ENCODE results near the gene DDX41. TPM values are rescaled to one million over a fixed set of nuclear protein-coding genes. Genes with fewer than 3 reads are reported as not detected.

DDX41 gene
- total and polyA plus RNA-seq, 2 of the 13 experiments (the other 11 are each of a cell fraction or from before 2014, with no cell fraction given), result 62.8 to 105 TPM

DNA sequence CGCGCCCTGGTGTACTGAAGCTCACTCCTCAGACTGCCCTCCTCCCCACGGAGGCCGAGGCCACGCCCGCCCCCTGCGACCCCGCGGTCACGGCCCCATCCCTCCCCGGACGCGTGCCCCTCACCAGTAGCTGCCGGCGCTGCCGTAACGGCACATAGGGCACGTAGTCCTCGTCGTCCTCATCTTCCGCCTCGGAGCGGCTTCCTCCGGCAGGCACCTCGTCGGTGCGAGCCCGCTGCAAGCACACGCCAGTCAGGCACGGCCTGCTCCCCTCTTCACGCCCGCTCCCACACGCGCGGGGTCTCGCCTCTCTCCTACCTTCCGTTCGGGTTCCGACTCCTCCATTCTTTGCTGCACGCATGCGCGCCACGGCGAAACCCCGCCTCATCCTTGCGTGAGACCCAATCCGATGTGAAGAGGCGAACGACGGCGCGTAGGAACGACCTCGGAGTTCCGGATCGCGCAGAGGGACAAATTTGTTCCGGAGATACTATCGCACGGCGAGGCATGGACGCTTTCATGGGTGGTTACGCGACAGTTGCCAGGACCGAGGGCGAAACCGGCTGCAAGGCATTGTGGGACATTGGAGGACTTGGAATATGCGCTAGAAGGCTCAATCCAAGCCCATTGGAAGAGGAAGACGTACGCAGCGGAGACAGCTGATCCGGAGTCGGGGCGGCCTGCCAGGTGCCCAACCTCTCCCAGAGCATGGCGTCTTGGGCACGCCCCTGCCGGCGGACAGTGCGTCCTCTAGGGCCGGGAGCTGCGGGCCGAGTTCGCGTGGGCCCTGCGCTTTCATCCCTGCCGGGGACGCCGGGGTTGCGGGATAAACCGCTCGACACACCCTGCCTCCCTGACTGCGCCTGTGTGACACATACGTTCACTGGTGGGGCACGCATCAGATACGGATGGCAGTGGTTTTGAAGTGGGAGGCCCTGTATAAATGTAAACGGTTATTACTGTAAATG, at the start of gene DDX41 (continued):
- TF ChIP-seq, protein P1, sequence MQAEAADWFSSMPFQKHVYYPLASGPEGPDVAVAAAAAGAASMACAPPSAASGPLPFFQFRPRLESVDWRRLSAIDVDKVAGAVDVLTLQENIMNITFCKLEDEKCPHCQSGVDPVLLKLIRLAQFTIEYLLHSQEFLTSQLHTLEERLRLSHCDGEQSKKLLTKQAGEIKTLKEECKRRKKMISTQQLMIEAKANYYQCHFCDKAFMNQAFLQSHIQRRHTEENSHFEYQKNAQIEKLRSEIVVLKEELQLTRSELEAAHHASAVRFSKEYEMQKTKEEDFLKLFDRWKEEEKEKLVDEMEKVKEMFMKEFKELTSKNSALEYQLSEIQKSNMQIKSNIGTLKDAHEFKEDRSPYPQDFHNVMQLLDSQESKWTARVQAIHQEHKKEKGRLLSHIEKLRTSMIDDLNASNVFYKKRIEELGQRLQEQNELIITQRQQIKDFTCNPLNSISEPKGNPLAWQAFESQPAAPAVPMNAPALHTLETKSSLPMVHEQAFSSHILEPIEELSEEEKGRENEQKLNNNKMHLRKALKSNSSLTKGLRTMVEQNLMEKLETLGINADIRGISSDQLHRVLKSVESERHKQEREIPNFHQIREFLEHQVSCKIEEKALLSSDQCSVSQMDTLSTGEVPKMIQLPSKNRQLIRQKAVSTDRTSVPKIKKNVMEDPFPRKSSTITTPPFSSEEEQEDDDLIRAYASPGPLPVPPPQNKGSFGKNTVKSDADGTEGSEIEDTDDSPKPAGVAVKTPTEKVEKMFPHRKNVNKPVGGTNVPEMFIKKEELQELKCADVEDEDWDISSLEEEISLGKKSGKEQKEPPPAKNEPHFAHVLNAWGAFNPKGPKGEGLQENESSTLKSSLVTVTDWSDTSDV (CRISPR knock-in tag; IDR thresholded peaks at IDR 0.05), result no peak
- TF ChIP-seq JUND (CRISPR knock-in tag; IDR thresholded peaks at IDR 0.05) (peak; percentile 18; the same call in 1 of the 2 replicates), ZNF773 (CRISPR knock-in tag; IDR thresholded peaks at IDR 0.05; ENCODE audit: borderline replicate concordance) (no peak), ZNF12 (CRISPR knock-in tag; IDR thresholded peaks at IDR 0.05) (peak; percentile 6), FLYWCH1 (CRISPR knock-in tag; IDR thresholded peaks at IDR 0.05) (no peak), ZNF788 (CRISPR knock-in tag; IDR thresholded peaks at IDR 0.05; ENCODE audit: borderline replicate concordance) (peak; percentile 98), U2AF2 (IDR thresholded peaks at IDR 0.05; ENCODE audit: low read depth, low read length) (no peak), ZNF335 (CRISPR knock-in tag; IDR thresholded peaks at IDR 0.05) (peak; percentile 88), NR2F6 (IDR thresholded peaks at IDR 0.05) (peak; percentile 46; the same call in 1 of the 2 replicates), NR2F6 (CRISPR knock-in tag; IDR thresholded peaks at IDR 0.05) (peak; percentile 67; the same call in 1 of the 2 replicates), NAIF1 (CRISPR knock-in tag; IDR thresholded peaks at IDR 0.05; ENCODE audit: borderline replicate concordance) (peak; percentile 84), MIXL1 (CRISPR knock-in tag; IDR thresholded peaks at IDR 0.05) (peak; percentile 74; the same call in 1 of the 2 replicates), ZNF333 (CRISPR knock-in tag; IDR thresholded peaks at IDR 0.05; ENCODE audit: borderline replicate concordance) (peak; percentile 61; the same call in 1 of the 2 replicates), MYC (CRISPR knock-in tag; IDR thresholded peaks at IDR 0.05; ENCODE audit: borderline replicate concordance) (peak; percentile 92), FOXA1 (IDR thresholded peaks at IDR 0.05) (no peak), FOXA1 (CRISPR knock-in tag; IDR thresholded peaks at IDR 0.05) (peak; percentile 31; the same call in 1 of the 2 replicates), FOXM1 (CRISPR knock-in tag; IDR thresholded peaks at IDR 0.05) (peak; percentile 49; the same call in 1 of the 2 replicates), HCFC1 (IDR thresholded peaks at IDR 0.05; ENCODE audit: low read depth, low read length) (peak; percentile 67), EZH2 (conservative IDR thresholded peaks at IDR 0.05; ENCODE audit: low read depth, low read length) (no peak), ZNF691 (CRISPR knock-in tag; IDR thresholded peaks at IDR 0.05; ENCODE audit: borderline replicate concordance, low read depth) (peak; percentile 80), ZNF44 (CRISPR knock-in tag; IDR thresholded peaks at IDR 0.05) (no peak; the same call in 1 of the 2 replicates)
- TF ChIP-seq, protein P2, sequence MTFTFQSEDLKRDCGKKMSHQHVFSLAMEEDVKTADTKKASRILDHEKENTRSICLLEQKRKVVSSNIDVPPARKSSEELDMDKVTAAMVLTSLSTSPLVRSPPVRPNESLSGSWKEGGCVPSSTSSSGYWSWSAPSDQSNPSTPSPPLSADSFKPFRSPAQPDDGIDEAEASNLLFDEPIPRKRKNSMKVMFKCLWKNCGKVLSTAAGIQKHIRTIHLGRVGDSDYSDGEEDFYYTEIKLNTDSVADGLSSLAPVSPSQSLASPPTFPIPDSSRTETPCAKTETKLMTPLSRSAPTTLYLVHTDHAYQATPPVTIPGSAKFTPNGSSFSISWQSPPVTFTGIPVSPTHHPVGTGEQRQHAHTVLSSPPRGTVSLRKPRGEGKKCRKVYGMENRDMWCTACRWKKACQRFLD (CRISPR knock-in tag; IDR thresholded peaks at IDR 0.05; ENCODE audit: borderline replicate concordance), result 0 out of 2 replicates have a peak, but pooled peaks have one; percentile 64
- TF ChIP-seq, protein P3, sequence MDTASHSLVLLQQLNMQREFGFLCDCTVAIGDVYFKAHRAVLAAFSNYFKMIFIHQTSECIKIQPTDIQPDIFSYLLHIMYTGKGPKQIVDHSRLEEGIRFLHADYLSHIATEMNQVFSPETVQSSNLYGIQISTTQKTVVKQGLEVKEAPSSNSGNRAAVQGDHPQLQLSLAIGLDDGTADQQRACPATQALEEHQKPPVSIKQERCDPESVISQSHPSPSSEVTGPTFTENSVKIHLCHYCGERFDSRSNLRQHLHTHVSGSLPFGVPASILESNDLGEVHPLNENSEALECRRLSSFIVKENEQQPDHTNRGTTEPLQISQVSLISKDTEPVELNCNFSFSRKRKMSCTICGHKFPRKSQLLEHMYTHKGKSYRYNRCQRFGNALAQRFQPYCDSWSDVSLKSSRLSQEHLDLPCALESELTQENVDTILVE (CRISPR knock-in tag; IDR thresholded peaks at IDR 0.05), result peak; percentile 98
- TF ChIP-seq, protein P4, sequence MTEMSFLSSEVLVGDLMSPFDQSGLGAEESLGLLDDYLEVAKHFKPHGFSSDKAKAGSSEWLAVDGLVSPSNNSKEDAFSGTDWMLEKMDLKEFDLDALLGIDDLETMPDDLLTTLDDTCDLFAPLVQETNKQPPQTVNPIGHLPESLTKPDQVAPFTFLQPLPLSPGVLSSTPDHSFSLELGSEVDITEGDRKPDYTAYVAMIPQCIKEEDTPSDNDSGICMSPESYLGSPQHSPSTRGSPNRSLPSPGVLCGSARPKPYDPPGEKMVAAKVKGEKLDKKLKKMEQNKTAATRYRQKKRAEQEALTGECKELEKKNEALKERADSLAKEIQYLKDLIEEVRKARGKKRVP (CRISPR knock-in tag; IDR thresholded peaks at IDR 0.05), result peak in 1 of 2 experiments; percentile 90; a peak in 2 of 4 replicates

Measured in HepG2 (cell line).